Measurements from ENCODE around the gene KCNQ2.

DNA sequence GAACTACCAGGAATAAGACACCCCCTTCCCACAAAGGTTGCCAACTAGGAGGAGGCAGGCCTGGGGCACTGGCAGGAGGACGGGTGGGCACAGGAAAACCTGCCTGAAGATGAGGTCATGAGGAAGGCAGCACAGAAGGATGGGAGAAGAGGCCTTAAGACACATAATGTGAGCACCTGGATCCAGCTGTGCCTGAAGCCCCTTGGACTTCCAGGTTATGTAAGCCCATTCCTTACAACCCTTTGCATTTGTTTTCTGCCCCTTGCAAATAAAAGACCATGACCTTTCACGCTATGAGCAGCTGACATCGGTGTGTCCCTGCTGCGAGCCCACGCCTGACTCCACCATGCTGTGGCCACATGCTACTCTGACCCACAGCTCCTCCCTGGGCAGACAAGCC lies 23.4 kb downstream of the KCNQ2 start:
- TF ChIP-seq, protein P1, sequence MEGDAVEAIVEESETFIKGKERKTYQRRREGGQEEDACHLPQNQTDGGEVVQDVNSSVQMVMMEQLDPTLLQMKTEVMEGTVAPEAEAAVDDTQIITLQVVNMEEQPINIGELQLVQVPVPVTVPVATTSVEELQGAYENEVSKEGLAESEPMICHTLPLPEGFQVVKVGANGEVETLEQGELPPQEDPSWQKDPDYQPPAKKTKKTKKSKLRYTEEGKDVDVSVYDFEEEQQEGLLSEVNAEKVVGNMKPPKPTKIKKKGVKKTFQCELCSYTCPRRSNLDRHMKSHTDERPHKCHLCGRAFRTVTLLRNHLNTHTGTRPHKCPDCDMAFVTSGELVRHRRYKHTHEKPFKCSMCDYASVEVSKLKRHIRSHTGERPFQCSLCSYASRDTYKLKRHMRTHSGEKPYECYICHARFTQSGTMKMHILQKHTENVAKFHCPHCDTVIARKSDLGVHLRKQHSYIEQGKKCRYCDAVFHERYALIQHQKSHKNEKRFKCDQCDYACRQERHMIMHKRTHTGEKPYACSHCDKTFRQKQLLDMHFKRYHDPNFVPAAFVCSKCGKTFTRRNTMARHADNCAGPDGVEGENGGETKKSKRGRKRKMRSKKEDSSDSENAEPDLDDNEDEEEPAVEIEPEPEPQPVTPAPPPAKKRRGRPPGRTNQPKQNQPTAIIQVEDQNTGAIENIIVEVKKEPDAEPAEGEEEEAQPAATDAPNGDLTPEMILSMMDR (IDR thresholded peaks at IDR 0.05): no peak
- no peak for TF ChIP-seq POLR2A (IDR thresholded peaks at IDR 0.05)
